K562 (cell line): ENCODE measurements around the gene STX1A. TPM values are rescaled to one million over a fixed set of nuclear protein-coding genes. Genes with fewer than 3 reads are reported as not detected.

ENCODE experiments used
- ATAC-seq: fragments of 200-7000 bp; cut with Tn5 transposase; 3 replicates; pipeline ENCODE4 v1.9.1; 2020; ENCODE audit warnings: moderate library complexity
- BruUV-seq: library from RNA; stranded (reverse); fragments of 400-500 nt; replicated peaks from 2 replicates; lab custom pipeline; 2021; lab: Mats Ljungman, UMichigan
- CTCF ChIA-PET: fragments of 300-600 bp; formaldehyde crosslinking; extraction: SDS; loops from one replicate; lab custom pipeline; 2021; ENCODE audit warnings: low intra/inter-chr PET ratio; lab: Yijun Ruan, JAX
- POLR2A ChIA-PET: fragments of 300-600, 350-650 bp; sonication (Branson Sonifier 250); formaldehyde crosslinking; extraction: SDS; loops from one replicate; lab custom pipeline; 2021; ENCODE audit warnings: antibody characterized with exemption, inconsistent platforms; lab: Yijun Ruan, JAX
- DNase-seq, 4 experiments: peaks; one replicate each; pipeline versions ENCODE4 v3.0.0 to v3.0.0-alpha.2; 2011 to 2018; ENCODE audit warnings: low spot score in 3 of 4, mixed read lengths in 3 of 4; ENCODE audit errors: extremely low read depth in 1 of 4
- FAIRE-seq: peaks from 2 replicates; lab custom pipeline; 2011; peaks lifted over from hg19 to GRCh38; lab: Jason Lieb, UNC
- H2AFZ ChIP-seq: 2 replicates; pipeline ENCODE4 v1.6.0; 2011; ENCODE audit warnings: low read depth, low read length, control low read depth, inconsistent platforms
- H3K27ac ChIP-seq: fragments of 200-600 bp; 3 replicates; pipeline ENCODE4 v1.8.0; 2011; ENCODE audit warnings: low read depth, mild to moderate bottlenecking, control low read depth, inconsistent platforms, low read length, moderate library complexity, mixed read lengths; ENCODE audit errors: extremely low read depth
- H3K27me3 ChIP-seq, 2 experiments: fragments of 300-600 bp in 1 of 2; 2 replicates in 1 of 2; 3 replicates in 1 of 2; pipeline versions ENCODE4 v1.6.0 to v1.8.0; 2011; ENCODE audit warnings: inconsistent platforms in 2 of 2, low read length in 2 of 2, mild to moderate bottlenecking in 1 of 2, mixed read lengths in 1 of 2, moderate library complexity in 1 of 2; ENCODE audit not compliant: control insufficient read depth in 2 of 2, insufficient read depth in 2 of 2
- H3K36me3 ChIP-seq: fragments of 300-600 bp; 3 replicates; pipeline ENCODE4 v1.8.0; 2011; ENCODE audit warnings: mild to moderate bottlenecking, low read length, inconsistent platforms; ENCODE audit not compliant: control insufficient read depth, insufficient read depth
- H3K4me1 ChIP-seq, 2 experiments: fragments of 200-600 bp in 1 of 2; replicated peaks in 1 of 2; 2 replicates in 1 of 2; 3 replicates in 1 of 2; pipeline versions ENCODE4 v1.5.1 to v1.8.0; 2011; ENCODE audit warnings: inconsistent platforms in 2 of 2, low read length in 2 of 2, mild to moderate bottlenecking in 1 of 2, mixed read lengths in 1 of 2, moderate library complexity in 1 of 2; ENCODE audit not compliant: control insufficient read depth in 2 of 2, insufficient read depth in 2 of 2
- H3K4me2 ChIP-seq: 2 replicates; pipeline ENCODE4 v1.6.1; 2011; ENCODE audit warnings: low read length, control low read depth, inconsistent platforms, mixed read lengths; ENCODE audit not compliant: insufficient read depth
- H3K4me3 ChIP-seq: fragments of 200-600 bp; sonication (generic), shearing (Covaris generic); 2 replicates; pipeline ENCODE4 v1.5.1; 2016; ENCODE audit warnings: control low read depth, inconsistent platforms
- H3K79me2 ChIP-seq: fragments of 200-600 bp; 3 replicates; pipeline ENCODE4 v1.8.0; 2011; ENCODE audit warnings: low read length, inconsistent platforms; ENCODE audit not compliant: control insufficient read depth, insufficient read depth
- H3K9ac ChIP-seq, 2 experiments: 2 replicates each; pipeline versions ENCODE4 v1.6.0 to v1.6.1; 2011; ENCODE audit warnings: low read depth in 2 of 2, low read length in 2 of 2, control low read depth in 1 of 2, inconsistent platforms in 1 of 2, mild to moderate bottlenecking in 1 of 2, mixed read lengths in 1 of 2; ENCODE audit not compliant: insufficient read depth in 1 of 2
- H3K9me1 ChIP-seq: one replicate; pipeline ENCODE4 v1.6.0; 2011; ENCODE audit warnings: inconsistent platforms, mild to moderate bottlenecking, low read length, moderate library complexity; ENCODE audit not compliant: control insufficient read depth, insufficient read depth
- H3K9me3 ChIP-seq: replicated peaks from 2 replicates; pipeline ENCODE4 v1.5.1; 2011; ENCODE audit warnings: low read depth, low read length, inconsistent platforms; ENCODE audit not compliant: control insufficient read depth, insufficient read depth
- H4K20me1 ChIP-seq: replicated peaks from 2 replicates; pipeline ENCODE4 v1.6.1; 2011; ENCODE audit warnings: low read length, inconsistent platforms, mixed read lengths; ENCODE audit not compliant: control insufficient read depth, insufficient read depth
- ARID1B ChIP-seq: fragments of 450-650 bp; IDR thresholded peaks from 2 replicates; pipeline ENCODE4 v1.6.1; 2016; ENCODE audit warnings: antibody characterized with exemption, mild to moderate bottlenecking, inconsistent platforms
- CCAR2 ChIP-seq: fragments of 200-400 bp; formaldehyde crosslinking; IDR thresholded peaks from 2 replicates; pipeline ENCODE4 v1.6.1; 2017; ENCODE audit warnings: mild to moderate bottlenecking, low read depth, low read length
- HMG20B ChIP-seq: fragments of 250-450 bp; sonication (Bioruptor Pico); IDR thresholded peaks from 2 replicates; pipeline ENCODE4 v1.5.0; 2021; ENCODE audit warnings: mild to moderate bottlenecking
- HNRNPH1 ChIP-seq: fragments of 200-400 bp; formaldehyde crosslinking; optimal IDR thresholded peaks from 2 replicates; pipeline ENCODE3; 2017; ENCODE audit warnings: low read depth, mild to moderate bottlenecking, low read length, moderate library complexity
- KAT8 ChIP-seq: fragments of 450-650 bp; IDR thresholded peaks from 2 replicates; pipeline ENCODE4 v1.6.1; 2016; ENCODE audit warnings: low read depth, mild to moderate bottlenecking
- MAFK ChIP-seq: IDR thresholded peaks from 2 replicates; pipeline ENCODE4 v1.6.1; 2011; ENCODE audit warnings: low read length, improper control_type of control experiment
- ZBTB1 ChIP-seq: sonication (generic); formaldehyde crosslinking; IDR thresholded peaks from 2 replicates; pipeline ENCODE4 v1.8.1; 2023; ENCODE audit warnings: missing genetic modification reagents, low read depth, mild to moderate bottlenecking, borderline replicate concordance
- ZNF280A ChIP-seq: fragments of 450-650 bp; IDR thresholded peaks from 2 replicates; pipeline ENCODE4 v1.6.1; 2018; ENCODE audit warnings: mild to moderate bottlenecking, low read depth; ENCODE audit not compliant: partially characterized antibody
- ZNF717 ChIP-seq: fragments of 250-450 bp; sonication (Bioruptor Pico); IDR thresholded peaks from 2 replicates; pipeline ENCODE4 v1.5.0; 2021
- WGBS: fragments of 100-300 bp; shearing (Covaris generic); methylation state at CpG from one replicate; pipeline ENCODE4 v1.1.6; 2016; ENCODE audit warnings: low coverage, mixed read lengths; ENCODE audit not compliant: insufficient coverage; ENCODE audit errors: missing lambda C conversion rate; 5-methylcytosine and 5-hydroxymethylcytosine counted together
- in situ Hi-C: fragments of 300-500 bp; cut with MboI; formaldehyde crosslinking; loops from 4 replicates; pipeline ENCODE4 v1.15.0; 2018; ENCODE audit warnings: inconsistent platforms, mixed read lengths
- intact Hi-C: fragments of 100-400 bp; cut with micrococcal nuclease; formaldehyde crosslinking; loops from 2 replicates; pipeline ENCODE4 v1.14.2; 2022
- polyA plus RNA-seq, 8 experiments: library from polyadenylated mRNA; depleted of rRNA in 4 of 8; stranded (reverse) in 5 of 8; unstranded in 3 of 8; fragments of >200 nt; fragmentation: Nextera tagmentation in 2 of 8; fragmentation: Illumina TruSeq in 1 of 8; extraction: Ambion mirVana in 2 of 8; extraction: Trizol in 1 of 8; gene quantifications; 2 replicates each; pipeline versions ENCODE4 v1.2.1 to v1.2.3, GENCODE V29; 2011 to 2014; ENCODE audit warnings: inconsistent platforms in 1 of 8, missing spikeins in 1 of 8
- total RNA-seq, 7 experiments: library from RNA; depleted of rRNA in 6 of 7; stranded (reverse); fragments of >200 nt in 6 of 7; fragmentation: Illumina TruSeq in 2 of 7; extraction: Trizol in 2 of 7; gene quantifications; 2 replicates each; pipeline versions ENCODE4 v1.2.1 to v1.2.3, GENCODE V29; 2011 to 2021; ENCODE audit warnings: low replicate concordance in 1 of 7

STX1A gene
- total and polyA plus RNA-seq, 9 of the 15 experiments (the other 6 are each of a cell fraction or from before 2014, with no cell fraction given) = 0.04 to 15.1 (median 6.3) TPM

- no peak overlapping the region for H3K4me2 ChIP-seq
- H3K79me2 ChIP-seq = no peaks in the 10 kb centered on the region
- no TSS peak for BruUV-seq
- H3K27ac ChIP-seq = no peak overlapping the region
- H3K9me1 ChIP-seq = no peaks in the 10 kb centered on the region
- no peak for TF ChIP-seq HMG20B (CRISPR knock-in tag)
- TF ChIP-seq ZNF717 (CRISPR knock-in tag) = no peak
- no peak for TF ChIP-seq ARID1B
- no peak for TF ChIP-seq HNRNPH1
- no peak for TF ChIP-seq KAT8
- TF ChIP-seq MAFK = no peak
- TF ChIP-seq ZNF280A = no peak
- TF ChIP-seq ZBTB1 (CRISPR knock-in tag) = no peak
- TF ChIP-seq CCAR2 = no peak
- H3K4me1 ChIP-seq = peaks cover 14 to 49% of the 10 kb centered on the region in 2 experiments; a peak in 4 of 5 replicates
- ChIA-PET CTCF (no interaction called here), POLR2A (interaction anchor here (1.6 kb wide), 1 partner anchor 10 kb away, joined by 3 read pairs; no protein-coding TSS in a partner anchor)
- ATAC-seq = peak; percentile 7; the same call in 1 of the 3 replicates
- 81% methylated on average over 16 of the region's 16 CpGs for WGBS
- FAIRE-seq = no peak
- H4K20me1 ChIP-seq = peaks cover 27% of the 10 kb centered on the region
- H3K36me3 ChIP-seq = peaks cover 8% of the 10 kb centered on the region; the same call in 2 of the 3 replicates
- no peak for DNase-seq
- H3K9ac ChIP-seq = no peak overlapping the region
- intact Hi-C loops = no loop called here
- no peaks in the 10 kb centered on the region for H3K27me3 ChIP-seq
- in situ Hi-C loops = no loop called here
- H2AFZ ChIP-seq = no peak overlapping the region
- H3K4me3 ChIP-seq = no peak overlapping the region
- no peaks in the 10 kb centered on the region for H3K9me3 ChIP-seq
Observed at GRCh38 chr7:73708961-73709549, 10.4 kb downstream of the STX1A start.
